Panc1 (cell line): Measurements from ENCODE around the gene PLEKHD1. TPM values are rescaled to one million over a fixed set of nuclear protein-coding genes. Genes with fewer than 3 reads are reported as not detected.

Experiments used
- ATAC-seq: fragments of 200-7000 bp; cut with Tn5 transposase; 2 replicates; pipeline ENCODE4 v1.9.1; 2020; ENCODE audit warnings: mild to moderate bottlenecking, moderate library complexity
- BruUV-seq: library from RNA; stranded (reverse); fragments of 400-500 nt; replicated peaks from 2 replicates; lab custom pipeline; 2021; lab: Mats Ljungman, UMichigan
- CTCF ChIA-PET: fragments of 300-600 bp; sonication (Branson Sonifier 250); formaldehyde crosslinking; loops from one replicate; lab custom pipeline; 2022; ENCODE audit warnings: antibody characterized with exemption; lab: Charles Lee
- POLR2A ChIA-PET: fragments of 300-600 bp; sonication (Branson Sonifier 250); formaldehyde crosslinking; loops from one replicate; lab custom pipeline; 2022; ENCODE audit warnings: antibody characterized with exemption; lab: Charles Lee
- DNase-seq: peaks from one replicate; pipeline ENCODE4 v3.0.0-alpha.2; 2010; ENCODE audit warnings: low read depth, low spot score
- H3K27ac ChIP-seq: 2 replicates; pipeline ENCODE4 v1.5.1; 2011; ENCODE audit warnings: mild to moderate bottlenecking, low read length, inconsistent platforms
- H3K27me3 ChIP-seq: fragments of 200-500 bp; sonication (Bioruptor generic); 2 replicates; pipeline ENCODE4 v1.6.0; 2014; ENCODE audit warnings: low read length, inconsistent platforms; ENCODE audit not compliant: control insufficient read depth, insufficient read depth
- H3K36me3 ChIP-seq: fragments of 200-500 bp; sonication (Bioruptor generic); 2 replicates; pipeline ENCODE4 v1.5.1; 2014; ENCODE audit warnings: inconsistent platforms, mild to moderate bottlenecking, low read length, moderate library complexity; ENCODE audit not compliant: control insufficient read depth, insufficient read depth
- H3K4me1 ChIP-seq: 2 replicates; pipeline ENCODE4 v1.5.1; 2011; ENCODE audit warnings: inconsistent platforms, mild to moderate bottlenecking, low read length, moderate library complexity; ENCODE audit not compliant: control insufficient read depth, insufficient read depth
- H3K4me3 ChIP-seq, 2 experiments: 2 replicates each; pipeline ENCODE4 v1.5.1; 2011 to 2012; ENCODE audit warnings: low read depth in 2 of 2, low read length in 2 of 2, mild to moderate bottlenecking in 2 of 2, inconsistent platforms in 1 of 2, moderate library complexity in 1 of 2
- H3K9me3 ChIP-seq: fragments of 200-500 bp; sonication (Bioruptor generic); 2 replicates; pipeline ENCODE4 v1.5.1; 2014; ENCODE audit warnings: low read depth, mild to moderate bottlenecking, inconsistent platforms, low read length, moderate library complexity; ENCODE audit not compliant: control insufficient read depth, insufficient read depth
- CTCF ChIP-seq: fragments of 450-650 bp; IDR thresholded peaks from 2 replicates; pipeline ENCODE4 v1.5.1; 2017; ENCODE audit warnings: mild to moderate bottlenecking
- POLR2AphosphoS5 ChIP-seq: IDR thresholded peaks from 2 replicates; pipeline ENCODE4 v1.6.1; 2012; ENCODE audit warnings: mild to moderate bottlenecking, low read depth, low read length, moderate library complexity
- REST ChIP-seq, 2 experiments: IDR thresholded peaks; 2 replicates each; pipeline ENCODE4 v1.6.1; 2011 to 2012; ENCODE audit warnings: low read depth in 2 of 2, control low read depth in 1 of 2, low read length in 1 of 2, mild to moderate bottlenecking in 1 of 2, moderate library complexity in 1 of 2; ENCODE audit not compliant: insufficient read depth in 1 of 2
- SIN3A ChIP-seq: IDR thresholded peaks from 2 replicates; pipeline ENCODE4 v1.6.1; 2012; ENCODE audit warnings: low read depth, mild to moderate bottlenecking, low read length, moderate library complexity, borderline replicate concordance; ENCODE audit not compliant: insufficient read depth
- TCF7L2 ChIP-seq: IDR thresholded peaks from 2 replicates; pipeline ENCODE4 v1.6.1; 2011; ENCODE audit warnings: mild to moderate bottlenecking, low read depth, low read length, inconsistent platforms
- in situ Hi-C: cut with HindIII; loops from 2 replicates; pipeline ENCODE4 v1.10.0; 2016; ENCODE audit warnings: low sequenced_read_pairs, low pct_unique_long_range_greater_than_20kb
- intact Hi-C: fragments of 100-400 bp; cut with micrococcal nuclease; formaldehyde crosslinking; loops from one replicate; pipeline ENCODE4 v1.10.0; 2022; ENCODE audit not compliant: unreplicated experiment
- total RNA-seq: library from RNA; stranded (reverse); gene quantifications from one replicate; pipeline ENCODE4 v1.2.1, GENCODE V29; 2021; ENCODE audit not compliant: unreplicated experiment

PLEKHD1 gene
- total RNA-seq, 1 experiment from 2014 or later = 0.08 TPM

- DNase-seq (no peak), ATAC-seq (no peak)
- ChIA-PET POLR2A (interaction anchor here (0.6 kb wide), 1 partner anchor 178 kb away, joined by 5 read pairs; no protein-coding TSS in a partner anchor), CTCF (no interaction called here)
- Histone ChIP-seq H3K36me3 (no peaks in the 10 kb centered on the region), H3K4me3 (no peak overlapping the region), H3K27me3 (no peaks in the 10 kb centered on the region), H3K4me1 (no peaks in the 10 kb centered on the region), H3K27ac (no peak overlapping the region), H3K9me3 (no peaks in the 10 kb centered on the region)
- no TSS peak for BruUV-seq
- TF ChIP-seq SIN3A (no peak), POLR2AphosphoS5 (no peak), CTCF (no peak), TCF7L2 (no peak), REST (IDR thresholded peaks at IDR 0.05; ENCODE audit: insufficient read depth in 1 of 2, low read depth in 2 of 2, low read length in 1 of 2) (no peak)
- in situ Hi-C loops = no loop called here
- intact Hi-C loops = no loop called here
These were observed 13.1 kb upstream of the PLEKHD1 start for GRCh38 chr14:69471436-69471835.

DNA sequence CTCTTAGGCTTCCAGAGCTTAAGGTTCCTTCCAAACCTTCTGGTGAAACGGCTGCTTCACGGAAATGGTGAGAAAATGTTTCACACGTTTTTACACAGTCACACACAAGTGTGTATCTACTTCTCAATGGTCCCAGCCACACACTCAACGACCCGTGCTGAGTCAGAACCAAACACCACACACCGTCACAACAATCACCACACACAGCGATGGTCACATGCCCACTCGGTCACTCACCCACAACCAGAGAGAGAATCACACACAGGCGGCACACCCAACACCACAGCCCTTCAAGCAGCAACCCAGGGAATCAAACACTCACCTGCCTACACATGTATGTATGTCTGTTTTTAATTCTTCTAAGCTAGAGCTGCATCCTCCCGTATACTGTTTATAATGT is 12.6 kb upstream of the PLEKHD1 start:
- ChIA-PET POLR2A (no interaction called here), CTCF (no interaction called here)
- no peaks in the 10 kb centered on the region for H3K27me3 ChIP-seq
- H3K27ac ChIP-seq = no peak overlapping the region
- no peak overlapping the region for H3K4me3 ChIP-seq
- H3K36me3 ChIP-seq = no peaks in the 10 kb centered on the region
- DNase-seq (no peak), ATAC-seq (no peak)
- H3K9me3 ChIP-seq = no peaks in the 10 kb centered on the region
- no peak for TF ChIP-seq REST (IDR thresholded peaks at IDR 0.05; ENCODE audit: insufficient read depth in 1 of 2, low read depth in 2 of 2, low read length in 1 of 2)
- no TSS peak for BruUV-seq
- in situ Hi-C loops = no loop called here
- no peaks in the 10 kb centered on the region for H3K4me1 ChIP-seq
- intact Hi-C loops = no loop called here
